ENCODE results near the gene PON2. TPM values are rescaled to one million over a fixed set of nuclear protein-coding genes. Genes with fewer than 3 reads are reported as not detected.

The PON2 gene
- total and polyA plus RNA-seq, 2 of the 13 experiments (the other 11 are each of a cell fraction or from before 2014, with no cell fraction given): 202 to 217 TPM

DNA sequence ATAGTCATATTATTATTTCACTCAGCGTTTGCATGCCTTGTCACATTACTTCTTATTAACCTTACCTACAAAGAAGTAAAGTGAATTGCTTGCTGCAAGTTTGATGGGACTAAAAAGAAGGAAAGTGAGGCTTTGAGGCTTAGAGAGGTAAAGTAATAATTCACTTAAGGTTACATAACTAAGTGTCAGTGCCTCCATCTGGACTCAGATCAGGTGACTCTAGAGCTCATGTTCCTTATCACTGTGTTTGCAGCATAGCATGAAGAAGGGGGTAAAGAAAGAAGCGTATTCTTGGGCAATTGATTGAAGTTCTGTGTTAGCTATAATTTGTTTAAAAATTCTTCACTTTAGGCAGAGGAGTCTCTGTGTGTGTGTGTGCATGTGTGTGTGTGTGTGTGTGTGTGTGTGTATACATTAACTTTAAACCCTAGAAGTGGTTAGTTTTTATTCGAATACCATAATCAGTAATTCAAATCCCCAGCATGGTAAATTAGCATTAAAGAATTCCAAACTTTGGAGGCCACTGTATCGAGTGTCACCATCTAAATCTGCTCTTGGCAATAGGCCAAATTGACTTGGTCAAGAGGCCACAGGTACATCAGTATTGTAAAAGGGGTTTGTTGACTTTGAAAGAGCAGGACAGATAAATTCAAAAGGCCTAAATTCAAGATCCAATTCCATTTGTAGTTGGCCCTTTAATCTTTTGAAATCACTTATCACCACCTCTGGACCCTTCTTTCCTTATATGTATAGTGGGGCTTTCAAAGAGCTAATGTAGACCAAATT lies 36.5 kb downstream of the PON2 start:
- Histone ChIP-seq H3K36me3 (replicated peaks in 1 of 2; ENCODE audit: control insufficient read depth in 1 of 2, insufficient read depth in 2 of 2, low read length in 2 of 2) (peaks cover 0 to 5% of the 10 kb centered on the region in 2 experiments; a peak in 1 of 5 replicates), H3K9me3 (ENCODE audit: low read length) (no peaks in the 10 kb centered on the region), H3K9ac (ENCODE audit: insufficient read depth, low read depth, low read length) (no peak overlapping the region), H3K27me3 (ENCODE audit: control insufficient read depth in 1 of 2, insufficient read depth in 2 of 2, low read length in 2 of 2) (no peaks in the 10 kb centered on the region; a peak in 1 of 5 replicates), H3K4me1 (ENCODE audit: insufficient read depth, low read length) (peaks cover 32% of the 10 kb centered on the region), H3K79me2 (ENCODE audit: insufficient read depth, low read length) (peaks cover 23% of the 10 kb centered on the region), H3K27ac (ENCODE audit: extremely low read length, insufficient read depth, low read length) (no peak overlapping the region), H3K4me2 (ENCODE audit: low read depth, low read length) (peak overlapping the region; percentile 91), H3K4me3 (replicated peaks in 1 of 3; ENCODE audit: insufficient read depth in 1 of 3, low read depth in 2 of 3, low read length in 3 of 3) (peak overlapping the region; percentile 76 to 92 (median 91); a peak in 3 of 6 replicates), H4K20me1 (ENCODE audit: insufficient read depth, low read length) (no peaks in the 10 kb centered on the region), H2AFZ (ENCODE audit: low read length) (no peak overlapping the region)
- intact Hi-C loops (cut with micrococcal nuclease; ENCODE audit: unreplicated experiment): no loop called here
- no TSS peak for BruUV-seq (replicated peaks)
- FAIRE-seq (no peak), DNase-seq (ENCODE audit: low spot score) (peak; percentile 36), ATAC-seq (no peak)
- POLR2A ChIA-PET: interaction anchor here (1.4 to 3.6 kb wide), 4 partner anchors 24 to 79 kb away, joined by 3 to 39 read pairs (median 21); partner anchors contain the start of gene PON2
- in situ Hi-C loops (cut with HindIII; ENCODE audit: extremely low pct_ligation_motif_present, low pct_unique_long_range_greater_than_20kb): loop anchor here (5.0 kb wide), 1 partner anchor 79 kb away; no protein-coding TSS in a partner anchor
- 24% methylated on average over 4 of the region's 4 CpGs for WGBS (ENCODE audit: low lambda C conversion rate)
- CTCF ChIA-PET (ENCODE audit: low intra/inter-chr PET ratio, low total read pairs): no interaction called here
- TF ChIP-seq NFE2L2 (IDR thresholded peaks at IDR 0.05; ENCODE audit: low read length) (no peak), CREB1 (IDR thresholded peaks at IDR 0.05) (no peak), CREB1 (CRISPR knock-in tag; IDR thresholded peaks at IDR 0.05) (0 out of 2 replicates have a peak, but pooled peaks have one; percentile 19), NFIC (IDR thresholded peaks at IDR 0.05; ENCODE audit: low read length) (peak; percentile 81), PAXIP1 (CRISPR knock-in tag; conservative IDR thresholded peaks at IDR 0.05) (no peak), TBX2 (CRISPR knock-in tag; IDR thresholded peaks at IDR 0.05; ENCODE audit: borderline replicate concordance) (0 out of 2 replicates have a peak, but pooled peaks have one; percentile 15), TFE3 (CRISPR knock-in tag; IDR thresholded peaks at IDR 0.05) (0 out of 2 replicates have a peak, but pooled peaks have one; percentile 24), ZNF17 (CRISPR knock-in tag; IDR thresholded peaks at IDR 0.05) (no peak), NFYC (CRISPR knock-in tag; IDR thresholded peaks at IDR 0.05) (no peak), PCBP2 (optimal IDR thresholded peaks at IDR 0.05; ENCODE audit: low read depth, low read length, poor library complexity, severe bottlenecking) (no peak), TSC22D2 (CRISPR knock-in tag; IDR thresholded peaks at IDR 0.05; ENCODE audit: borderline replicate concordance) (no peak), LCORL (IDR thresholded peaks at IDR 0.05) (peak; percentile 62; the same call in 1 of the 2 replicates), LCORL (CRISPR knock-in tag; IDR thresholded peaks at IDR 0.05) (no peak), ZNF816 (CRISPR knock-in tag; IDR thresholded peaks at IDR 0.05; ENCODE audit: borderline replicate concordance) (no peak), SAP130 (CRISPR knock-in tag; IDR thresholded peaks at IDR 0.05; ENCODE audit: low read depth) (peak; percentile 33; the same call in 1 of the 2 replicates), TCF12 (IDR thresholded peaks at IDR 0.05) (no peak), TCF12 (CRISPR knock-in tag; IDR thresholded peaks at IDR 0.05) (no peak), TBL1XR1 (IDR thresholded peaks at IDR 0.05; ENCODE audit: borderline replicate concordance, low read length, partially characterized antibody) (no peak), ZNF121 (CRISPR knock-in tag; IDR thresholded peaks at IDR 0.05) (peak; percentile 56; the same call in 1 of the 2 replicates)
- TF ChIP-seq, protein P1, sequence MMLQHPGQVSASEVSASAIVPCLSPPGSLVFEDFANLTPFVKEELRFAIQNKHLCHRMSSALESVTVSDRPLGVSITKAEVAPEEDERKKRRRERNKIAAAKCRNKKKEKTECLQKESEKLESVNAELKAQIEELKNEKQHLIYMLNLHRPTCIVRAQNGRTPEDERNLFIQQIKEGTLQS (CRISPR knock-in tag; IDR thresholded peaks at IDR 0.05): no peak

All from HepG2 (cell line).